ENCODE data around the gene OR51I1.

The OR51I1 gene

GRCh38 chr11:5476186-5476819 is 35.0 kb upstream of the OR51I1 start:
- DNase-seq (ENCODE audit: insufficient read length, low spot score) (no peak), FAIRE-seq (no peak)
- TF ChIP-seq CTCF (IDR thresholded peaks at IDR 0.05; ENCODE audit: insufficient read depth, missing control alignments), result peak; percentile 54

- FAIRE-seq, result no peak
- no peak for TF ChIP-seq CTCF (IDR thresholded peaks at IDR 0.05; ENCODE audit: insufficient read depth, missing control alignments)
- no peak for DNase-seq (ENCODE audit: insufficient read length, low spot score)
Observed at GRCh38 chr11:5473921-5474320, 32.6 kb upstream of the OR51I1 start.

- TF ChIP-seq CTCF (IDR thresholded peaks at IDR 0.05; ENCODE audit: insufficient read depth, missing control alignments), result no peak
- FAIRE-seq, result no peak
Observed at GRCh38 chr11:5467527-5467926, 26.2 kb upstream of the OR51I1 start.

GRCh38 chr11:5460983-5461621 is 19.8 kb upstream of the OR51I1 start:
- TF ChIP-seq CTCF (IDR thresholded peaks at IDR 0.05; ENCODE audit: insufficient read depth, missing control alignments), result no peak
- FAIRE-seq (no peak), DNase-seq (ENCODE audit: insufficient read length, low spot score) (no peak)

More at GRCh38 chr11:5467527-5467926, 26.2 kb upstream of the OR51I1 start:
- no peak for DNase-seq (ENCODE audit: insufficient read length, low spot score)

GRCh38 chr11:5449432-5449831 is 8.1 kb upstream of the OR51I1 start:
- TF ChIP-seq CTCF (IDR thresholded peaks at IDR 0.05; ENCODE audit: insufficient read depth, missing control alignments), result no peak
- no peak for FAIRE-seq

GRCh38 chr11:5449023-5449422 is 7.7 kb upstream of the OR51I1 start, which contains the start of gene OR51I2:
Gene OR51I2 (plus strand): TSS chr11:5449323. CDS start chr11:5453489, 4,166 bp downstream.
- DNase-seq (ENCODE audit: insufficient read length, low spot score) (no peak), FAIRE-seq (no peak)
- TF ChIP-seq CTCF (IDR thresholded peaks at IDR 0.05; ENCODE audit: insufficient read depth, missing control alignments), result no peak

More at GRCh38 chr11:5449432-5449831, 8.1 kb upstream of the OR51I1 start:
- no peak for DNase-seq (ENCODE audit: insufficient read length, low spot score)

- FAIRE-seq (no peak), DNase-seq (ENCODE audit: insufficient read length, low spot score) (no peak)
- TF ChIP-seq CTCF (IDR thresholded peaks at IDR 0.05; ENCODE audit: insufficient read depth, missing control alignments), result no peak
Observed at GRCh38 chr11:5443835-5444393, 2.6 kb upstream of the OR51I1 start.

Measured in D721Med (cell line).